Measurements from ENCODE around the gene PRR23E. TPM values are rescaled to one million over a fixed set of nuclear protein-coding genes. Genes with fewer than 3 reads are reported as not detected.

PRR23E gene
- total RNA-seq, 1 experiment from 2014 or later, result not detected

GRCh38 chr3:127170814-127171213 is 22.1 kb upstream of the PRR23E start:
- intact Hi-C loops (cut with micrococcal nuclease; ENCODE audit: unreplicated experiment), result loop anchor here (10.0 kb wide), 2 partner anchors 186 to 416 kb away; partner anchors contain the start of gene PLXNA1
- CTCF ChIA-PET, result interaction anchor here (0.6 to 1.1 kb wide), 3 partner anchors 251 to 665 kb away, joined by 3 to 6 read pairs (median 5); no protein-coding TSS in a partner anchor
- no TSS peak for BruUV-seq (replicated peaks)

GRCh38 chr3:127171320-127171719 is 21.6 kb upstream of the PRR23E start:
- Mint-ChIP-seq H3K4me3 (ENCODE audit: low read depth, unreplicated experiment) (no peak overlapping the region), H3K9me3 (ENCODE audit: low read depth, unreplicated experiment) (no peaks in the 10 kb centered on the region), H3K36me3 (ENCODE audit: insufficient read depth, unreplicated experiment) (no peaks in the 10 kb centered on the region), H3K27me3 (ENCODE audit: unreplicated experiment) (peaks cover 100% of the 10 kb centered on the region), H3K27ac (ENCODE audit: unreplicated experiment) (no peak overlapping the region), H3K4me1 (ENCODE audit: low read depth, unreplicated experiment) (no peaks in the 10 kb centered on the region)
- intact Hi-C loops (cut with micrococcal nuclease; ENCODE audit: unreplicated experiment), result loop anchor here (10.0 kb wide), 2 partner anchors 187 to 417 kb away; partner anchors contain the start of gene PLXNA1
- no peak for DNase-seq
- CTCF ChIA-PET, result interaction anchor here (0.6 to 1.1 kb wide), 2 partner anchors 494 to 665 kb away, joined by 3 to 5 read pairs; no protein-coding TSS in a partner anchor
- TF ChIP-seq CTCF (IDR thresholded peaks at IDR 0.05; ENCODE audit: unreplicated experiment), result no peak
- BruUV-seq (replicated peaks), result no TSS peak

More at GRCh38 chr3:127170814-127171213, 22.1 kb upstream of the PRR23E start:
- no peak for TF ChIP-seq CTCF (IDR thresholded peaks at IDR 0.05; ENCODE audit: unreplicated experiment)
- no peaks in the 10 kb centered on the region for H3K36me3 Mint-ChIP-seq (ENCODE audit: insufficient read depth, unreplicated experiment)
- peak; percentile 43 for DNase-seq
- no peak overlapping the region for H3K4me3 Mint-ChIP-seq (ENCODE audit: low read depth, unreplicated experiment)
- no peak overlapping the region for H3K27ac Mint-ChIP-seq (ENCODE audit: unreplicated experiment)
- peaks cover 100% of the 10 kb centered on the region for H3K27me3 Mint-ChIP-seq (ENCODE audit: unreplicated experiment)
- no peaks in the 10 kb centered on the region for H3K9me3 Mint-ChIP-seq (ENCODE audit: low read depth, unreplicated experiment)
- no peaks in the 10 kb centered on the region for H3K4me1 Mint-ChIP-seq (ENCODE audit: low read depth, unreplicated experiment)

- BruUV-seq (replicated peaks), result no TSS peak
- Mint-ChIP-seq H3K4me1 (ENCODE audit: low read depth, unreplicated experiment) (no peaks in the 10 kb centered on the region), H3K36me3 (ENCODE audit: insufficient read depth, unreplicated experiment) (no peaks in the 10 kb centered on the region), H3K4me3 (ENCODE audit: low read depth, unreplicated experiment) (no peak overlapping the region), H3K27ac (ENCODE audit: unreplicated experiment) (no peak overlapping the region), H3K9me3 (ENCODE audit: low read depth, unreplicated experiment) (no peaks in the 10 kb centered on the region), H3K27me3 (ENCODE audit: unreplicated experiment) (peaks cover 96% of the 10 kb centered on the region)
- intact Hi-C loops (cut with micrococcal nuclease; ENCODE audit: unreplicated experiment), result loop anchor here (10.0 kb wide), 2 partner anchors 187 to 417 kb away; partner anchors contain the start of gene PLXNA1
- CTCF ChIA-PET, result interaction anchor here (0.9 to 1.1 kb wide), 2 partner anchors 19 to 495 kb away, joined by 3 read pairs; no protein-coding TSS in a partner anchor
- DNase-seq, result no peak
- TF ChIP-seq CTCF (IDR thresholded peaks at IDR 0.05; ENCODE audit: unreplicated experiment), result no peak
Measured at GRCh38 chr3:127171721-127172120, 21.2 kb upstream of the PRR23E start.

- CTCF ChIA-PET, result interaction anchor here (0.9 kb wide), 1 partner anchor 18 kb away, joined by 3 read pairs; no protein-coding TSS in a partner anchor
- no TSS peak for BruUV-seq (replicated peaks)
- Mint-ChIP-seq H3K4me3 (ENCODE audit: low read depth, unreplicated experiment) (no peak overlapping the region), H3K27me3 (ENCODE audit: unreplicated experiment) (peaks cover 91% of the 10 kb centered on the region), H3K9me3 (ENCODE audit: low read depth, unreplicated experiment) (no peaks in the 10 kb centered on the region), H3K36me3 (ENCODE audit: insufficient read depth, unreplicated experiment) (no peaks in the 10 kb centered on the region), H3K27ac (ENCODE audit: unreplicated experiment) (no peak overlapping the region), H3K4me1 (ENCODE audit: low read depth, unreplicated experiment) (no peaks in the 10 kb centered on the region)
- TF ChIP-seq CTCF (IDR thresholded peaks at IDR 0.05; ENCODE audit: unreplicated experiment), result no peak
- DNase-seq, result no peak
- intact Hi-C loops (cut with micrococcal nuclease; ENCODE audit: unreplicated experiment), result loop anchor here (10.0 kb wide), 2 partner anchors 187 to 417 kb away; partner anchors contain the start of gene PLXNA1
Measured at GRCh38 chr3:127172211-127172610, 20.7 kb upstream of the PRR23E start.
